ENCODE measurements around the gene IRX4. TPM values are rescaled to one million over a fixed set of nuclear protein-coding genes. Genes with fewer than 3 reads are reported as not detected.

IRX4 gene
- total RNA-seq, 1 donor from 2014 or later: not detected

DNA sequence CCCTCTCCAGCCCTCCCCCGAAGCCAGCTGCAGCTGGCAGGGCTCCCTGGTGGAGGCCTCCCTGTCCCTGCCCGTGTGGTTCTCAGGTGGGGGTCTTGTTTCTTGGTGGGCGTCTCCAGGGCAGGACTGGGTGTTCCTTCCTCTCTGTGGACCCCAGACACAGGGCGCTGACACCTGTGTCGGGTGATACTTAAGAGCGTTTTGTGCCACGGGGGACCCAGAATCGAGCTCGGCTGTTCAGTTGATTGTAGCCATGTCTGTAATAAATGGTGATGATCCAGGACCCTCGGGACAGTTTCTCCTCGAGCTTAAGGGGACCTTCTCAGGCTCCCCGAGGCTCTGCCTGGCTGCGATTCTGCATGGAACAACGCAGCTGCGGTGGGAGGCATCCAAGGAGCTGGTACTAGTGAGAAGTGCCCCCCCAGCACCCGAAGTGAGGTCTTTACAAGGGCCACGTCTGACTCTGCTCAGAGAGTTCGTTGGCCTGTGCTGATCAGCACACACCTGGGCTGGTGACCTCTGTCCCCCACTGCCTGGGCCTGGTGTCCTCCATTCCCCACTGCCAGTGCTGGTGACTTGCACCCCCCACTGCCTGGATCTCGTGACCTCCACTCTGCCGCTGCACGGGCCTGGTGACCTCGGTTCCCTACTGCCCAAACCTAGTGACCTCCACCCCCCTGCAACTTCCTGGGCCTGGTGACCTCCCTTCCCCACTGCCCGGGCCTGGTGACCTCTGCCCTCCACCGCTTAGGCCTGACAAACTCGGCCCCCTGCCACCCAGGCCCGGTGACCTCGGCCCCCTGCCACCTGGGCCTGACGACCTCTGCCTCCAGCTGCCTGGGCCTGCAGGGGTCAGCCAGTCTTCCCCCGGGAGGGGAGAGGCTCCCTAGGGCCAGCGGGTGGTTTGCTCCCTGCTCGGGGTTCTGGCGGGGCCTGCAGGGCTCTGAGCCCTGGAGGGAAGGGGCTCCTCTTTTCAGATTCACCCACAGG lies 45.5 kb downstream of the IRX4 start:
- Mint-ChIP-seq H3K36me3 (ENCODE audit: low read depth) (no peaks in the 10 kb centered on the region), H3K4me1 (ENCODE audit: low read depth) (no peaks in the 10 kb centered on the region), H3K9me3 (no peaks in the 10 kb centered on the region), H3K27me3 (ENCODE audit: low read depth) (peaks cover 5% of the 10 kb centered on the region), H3K4me3 (ENCODE audit: low read depth) (no peak overlapping the region), H3K27ac (no peak overlapping the region)
- no peak for DNase-seq (ENCODE audit: low spot score)
- intact Hi-C loops (cut with micrococcal nuclease): no loop called here

DNA sequence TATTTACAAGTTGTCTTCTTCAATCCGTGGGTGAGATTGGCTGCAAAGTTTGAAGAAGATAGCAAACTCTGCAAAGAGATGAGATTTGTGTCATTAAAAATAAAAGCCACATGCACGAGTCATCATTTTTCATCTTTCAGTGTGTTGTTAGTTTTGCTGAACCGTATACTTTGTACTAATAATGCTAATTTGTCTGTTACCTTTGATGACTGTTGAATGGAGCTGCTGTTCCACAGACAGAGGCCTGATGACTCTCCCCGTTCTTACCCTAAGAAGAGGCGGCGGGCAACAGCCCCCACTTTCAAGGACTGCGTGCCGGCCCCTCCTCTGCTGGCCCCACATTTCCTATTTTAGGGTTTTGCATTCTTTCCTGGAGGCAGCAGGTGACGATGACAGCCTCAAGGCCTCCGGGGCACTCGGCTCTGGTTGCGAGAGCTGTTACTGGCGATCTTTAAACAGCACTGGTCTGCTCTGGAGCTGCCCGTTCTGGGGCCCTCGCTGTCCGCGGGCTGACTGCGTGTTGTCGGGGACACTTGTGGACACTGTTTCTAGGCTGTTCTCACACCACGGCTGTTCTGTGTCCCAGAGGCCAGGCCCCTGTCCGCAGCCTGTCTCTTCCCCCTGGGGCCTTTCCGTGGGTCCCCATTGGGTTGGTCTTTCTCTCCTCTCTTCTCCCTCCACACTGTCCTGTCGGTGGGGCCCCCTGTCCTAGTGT lies 46.4 kb downstream of the IRX4 start:
- intact Hi-C loops (cut with micrococcal nuclease): no loop called here
- Mint-ChIP-seq H3K4me1 (ENCODE audit: low read depth) (no peaks in the 10 kb centered on the region), H3K27me3 (ENCODE audit: low read depth) (peaks cover 2% of the 10 kb centered on the region), H3K9me3 (no peaks in the 10 kb centered on the region), H3K27ac (no peak overlapping the region), H3K36me3 (ENCODE audit: low read depth) (no peaks in the 10 kb centered on the region), H3K4me3 (ENCODE audit: low read depth) (no peak overlapping the region)
- no peak for DNase-seq (ENCODE audit: low spot score)

DNA sequence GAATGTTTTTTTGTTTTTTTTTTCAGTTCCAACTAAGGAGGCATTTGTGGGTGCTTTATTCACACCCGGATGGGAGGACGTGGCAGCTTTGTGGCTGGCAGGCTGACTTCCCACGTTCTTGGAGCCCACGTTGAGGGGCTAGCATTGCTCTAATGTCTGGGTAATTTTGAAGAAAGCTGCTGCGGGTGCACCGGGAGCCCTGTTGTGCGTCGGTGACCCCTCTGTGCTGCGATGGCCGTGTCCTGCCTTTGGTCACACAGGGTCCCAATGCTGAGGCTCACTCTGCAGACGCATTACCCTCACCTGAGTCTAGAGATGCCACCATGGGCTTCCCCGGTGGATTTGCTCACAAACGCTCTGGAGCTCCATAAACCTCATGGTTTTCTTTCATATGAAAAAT lies 47.3 kb downstream of the IRX4 start:
- DNase-seq (ENCODE audit: low spot score): no peak
- Mint-ChIP-seq H3K4me3 (ENCODE audit: low read depth) (no peak overlapping the region), H3K36me3 (ENCODE audit: low read depth) (no peaks in the 10 kb centered on the region), H3K27me3 (ENCODE audit: low read depth) (peaks cover under 1% of the 10 kb centered on the region), H3K27ac (no peak overlapping the region), H3K9me3 (no peaks in the 10 kb centered on the region), H3K4me1 (ENCODE audit: low read depth) (no peaks in the 10 kb centered on the region)
- intact Hi-C loops (cut with micrococcal nuclease): no loop called here

DNA sequence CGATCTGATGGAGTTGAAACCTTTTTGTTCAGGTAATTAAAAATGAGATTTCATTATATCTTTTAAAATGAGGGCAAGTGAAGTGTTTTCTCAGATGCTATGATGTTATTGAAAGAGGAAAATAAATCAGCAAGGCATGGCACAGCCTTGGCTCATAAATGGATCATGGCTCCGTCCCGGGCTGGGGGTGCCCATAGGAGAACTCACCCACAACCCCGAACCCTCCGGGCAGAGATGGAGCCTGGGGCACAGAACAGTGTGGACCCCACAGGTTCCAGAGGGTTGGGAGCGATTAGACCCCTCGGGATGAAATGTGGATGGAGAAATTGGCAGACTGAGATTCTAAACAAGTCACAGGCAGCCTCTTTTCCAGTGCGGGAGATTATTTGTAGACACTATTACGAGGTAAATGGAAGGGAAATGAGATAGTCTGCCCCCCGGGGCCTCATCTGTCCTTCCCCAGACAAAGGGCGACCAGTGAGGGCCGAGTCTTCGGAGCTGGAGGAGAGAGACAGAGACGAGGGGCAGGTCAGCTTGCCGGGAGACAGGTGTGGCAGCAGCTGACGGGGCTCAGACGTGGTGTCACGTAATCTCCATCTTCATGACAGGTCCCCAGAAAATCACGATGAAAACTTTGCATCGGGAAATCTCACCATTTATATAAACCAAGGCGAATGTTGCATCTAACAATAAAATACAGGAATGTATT lies 47.9 kb downstream of the IRX4 start:
- H3K36me3 Mint-ChIP-seq (ENCODE audit: low read depth): no peaks in the 10 kb centered on the region
- no peaks in the 10 kb centered on the region for H3K9me3 Mint-ChIP-seq
- no peak for DNase-seq (ENCODE audit: low spot score)
- no peaks in the 10 kb centered on the region for H3K4me1 Mint-ChIP-seq (ENCODE audit: low read depth)
- intact Hi-C loops (cut with micrococcal nuclease): no loop called here
- H3K4me3 Mint-ChIP-seq (ENCODE audit: low read depth): no peak overlapping the region
- no peak overlapping the region for H3K27ac Mint-ChIP-seq
- H3K27me3 Mint-ChIP-seq (ENCODE audit: low read depth): no peaks in the 10 kb centered on the region

DNA sequence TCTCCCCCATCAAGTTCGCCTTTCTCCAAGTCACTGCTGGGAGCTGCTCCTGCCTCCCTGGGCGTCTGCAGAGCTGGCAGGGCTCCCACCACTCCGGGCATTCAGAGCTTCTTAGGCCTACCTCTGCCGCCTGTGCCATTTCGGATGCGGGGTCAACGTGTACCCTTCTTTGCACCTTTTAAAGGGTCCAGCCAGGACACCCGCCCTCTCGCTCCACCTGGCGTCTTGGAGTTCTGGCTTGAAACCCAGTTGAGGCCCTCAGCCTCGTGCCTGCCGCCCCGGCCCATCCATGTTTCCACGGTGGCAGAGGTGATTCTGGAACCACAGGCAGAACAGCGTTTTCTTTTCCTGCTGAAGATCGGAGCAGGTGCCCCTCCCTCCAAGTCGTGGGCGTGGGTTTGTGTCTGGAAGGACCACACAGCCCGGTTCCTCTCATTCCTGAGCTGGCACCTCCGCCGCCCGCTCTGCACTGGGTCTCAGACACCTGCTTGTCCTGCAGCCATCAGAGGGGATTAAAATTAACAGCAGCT lies 48.6 kb downstream of the IRX4 start:
- H3K36me3 Mint-ChIP-seq (ENCODE audit: low read depth): no peaks in the 10 kb centered on the region
- H3K4me3 Mint-ChIP-seq (ENCODE audit: low read depth): no peak overlapping the region
- no peaks in the 10 kb centered on the region for H3K9me3 Mint-ChIP-seq
- intact Hi-C loops (cut with micrococcal nuclease): no loop called here
- H3K27me3 Mint-ChIP-seq (ENCODE audit: low read depth): no peaks in the 10 kb centered on the region
- no peak for DNase-seq (ENCODE audit: low spot score)
- H3K27ac Mint-ChIP-seq: no peak overlapping the region
- H3K4me1 Mint-ChIP-seq (ENCODE audit: low read depth): no peaks in the 10 kb centered on the region

DNA sequence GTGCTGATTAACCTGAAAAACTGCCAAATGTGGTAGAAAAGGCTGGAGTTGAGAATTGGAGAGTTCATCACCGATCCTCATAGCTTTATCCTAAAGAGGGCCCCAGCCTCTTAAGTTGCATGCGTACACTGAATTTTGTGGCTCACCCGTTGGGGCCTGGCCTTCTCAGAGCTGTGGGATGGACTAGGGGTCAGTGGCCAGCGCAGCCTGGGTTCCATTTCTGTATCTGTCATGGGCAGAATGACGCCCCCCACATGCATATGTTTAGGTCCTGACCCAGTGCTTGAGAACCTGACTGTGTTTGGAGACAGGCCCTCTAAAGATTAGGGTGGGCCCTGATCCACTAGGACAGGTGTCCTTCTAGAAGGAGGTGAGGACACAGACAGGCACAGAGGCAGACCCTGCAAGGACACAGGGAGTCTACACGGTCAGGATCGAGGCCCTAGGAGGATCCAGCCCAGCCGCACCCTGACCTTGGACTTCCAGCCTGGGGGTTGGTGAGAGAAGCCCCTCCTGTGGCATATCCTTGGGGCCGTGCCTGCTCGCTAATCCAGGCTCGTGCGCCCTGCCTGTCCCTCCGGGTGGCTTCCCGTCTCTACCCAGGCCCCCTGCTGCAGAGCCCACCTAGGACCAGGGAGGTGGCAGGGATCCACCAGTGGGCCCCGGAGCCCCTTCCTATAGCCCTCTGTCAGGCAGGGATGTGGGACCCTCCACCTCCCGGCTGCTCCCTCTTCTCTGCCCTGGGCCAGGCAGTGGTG lies 49.3 kb downstream of the IRX4 start:
- no peak overlapping the region for H3K27ac Mint-ChIP-seq

DNA sequence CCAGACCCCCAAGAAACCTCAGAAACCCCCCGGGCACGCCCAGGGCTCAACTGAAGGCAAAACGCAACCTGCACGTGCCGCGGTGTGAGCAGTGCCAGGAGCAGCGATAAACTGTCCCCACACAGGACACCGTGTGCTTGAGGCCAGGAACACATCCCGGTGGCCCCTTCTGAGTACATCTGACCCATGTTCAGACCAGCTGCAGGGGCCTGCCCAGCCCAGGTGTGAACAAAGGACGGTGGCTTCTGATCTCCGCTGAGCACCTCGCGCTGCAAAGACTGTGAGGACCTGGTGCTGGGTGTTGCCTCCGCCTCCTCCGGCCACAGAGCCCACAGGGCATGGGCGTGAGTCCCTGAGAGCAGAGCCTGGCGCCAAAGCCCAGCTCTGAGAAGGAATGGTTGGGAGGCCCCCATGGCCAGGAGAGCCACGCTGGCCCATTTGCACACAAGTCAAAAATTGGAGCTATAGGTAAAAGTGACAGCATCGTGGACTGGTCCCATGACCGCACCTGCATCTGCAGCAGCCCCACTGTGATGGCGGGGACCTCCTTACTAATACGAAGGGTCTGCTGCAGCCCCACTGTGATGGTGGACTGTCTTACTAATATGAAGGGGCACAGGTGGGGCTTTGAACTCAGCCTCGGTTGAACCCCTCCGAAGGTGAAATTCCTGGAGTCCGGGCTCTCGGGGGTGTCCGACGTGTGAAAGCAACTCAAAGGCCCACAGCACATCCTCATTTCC lies 50.0 kb downstream of the IRX4 start:
- Mint-ChIP-seq H3K4me3 (ENCODE audit: low read depth) (no peak overlapping the region), H3K27ac (no peak overlapping the region), H3K9me3 (no peaks in the 10 kb centered on the region), H3K27me3 (ENCODE audit: low read depth) (no peaks in the 10 kb centered on the region), H3K36me3 (ENCODE audit: low read depth) (no peaks in the 10 kb centered on the region), H3K4me1 (ENCODE audit: low read depth) (no peaks in the 10 kb centered on the region)
- intact Hi-C loops (cut with micrococcal nuclease): no loop called here
- no peak for DNase-seq (ENCODE audit: low spot score)

More for the DNA sequence above, 49.3 kb downstream of the IRX4 start:
- no peaks in the 10 kb centered on the region for H3K4me1 Mint-ChIP-seq (ENCODE audit: low read depth)
- intact Hi-C loops (cut with micrococcal nuclease): no loop called here
- no peak overlapping the region for H3K4me3 Mint-ChIP-seq (ENCODE audit: low read depth)
- no peaks in the 10 kb centered on the region for H3K9me3 Mint-ChIP-seq
- H3K36me3 Mint-ChIP-seq (ENCODE audit: low read depth): no peaks in the 10 kb centered on the region
- DNase-seq (ENCODE audit: low spot score): no peak
- no peaks in the 10 kb centered on the region for H3K27me3 Mint-ChIP-seq (ENCODE audit: low read depth)

DNA sequence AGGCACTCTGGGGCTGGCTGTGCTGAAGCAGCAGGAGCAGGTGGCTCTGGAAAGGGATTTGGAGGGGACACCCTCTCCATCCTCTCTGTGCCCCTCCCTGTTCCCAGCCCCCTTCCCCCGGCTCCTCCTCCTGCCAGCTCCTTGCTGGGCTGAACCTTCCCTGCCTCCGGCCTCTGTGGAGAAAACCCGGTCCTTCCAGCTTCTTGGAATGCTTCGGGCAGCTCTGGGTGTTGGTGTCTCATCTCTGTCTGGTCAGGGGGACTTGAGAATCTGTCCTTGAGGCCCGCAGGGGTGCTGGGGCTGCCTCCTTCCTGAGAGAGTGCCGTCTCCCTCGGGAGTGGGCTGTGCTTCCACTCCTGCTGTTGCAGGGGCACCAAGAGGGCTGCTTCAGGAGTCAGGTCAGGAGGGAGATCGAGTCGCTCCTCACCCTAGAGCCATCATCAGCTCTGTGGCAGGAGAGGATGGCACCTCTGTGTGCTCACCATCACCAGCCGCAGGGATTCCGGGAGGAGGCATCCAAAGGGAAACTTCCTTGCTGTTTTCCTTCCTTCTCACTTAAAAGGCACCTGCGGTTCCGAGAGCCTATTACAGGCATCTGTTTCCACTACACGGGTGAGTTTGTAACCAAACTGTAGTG lies 50.9 kb downstream of the IRX4 start:
- H3K27ac Mint-ChIP-seq: no peak overlapping the region
- DNase-seq (ENCODE audit: low spot score): no peak
- H3K9me3 Mint-ChIP-seq: no peaks in the 10 kb centered on the region
- intact Hi-C loops (cut with micrococcal nuclease): no loop called here
- no peak overlapping the region for H3K4me3 Mint-ChIP-seq (ENCODE audit: low read depth)
- H3K27me3 Mint-ChIP-seq (ENCODE audit: low read depth): no peaks in the 10 kb centered on the region
- no peaks in the 10 kb centered on the region for H3K4me1 Mint-ChIP-seq (ENCODE audit: low read depth)
- no peaks in the 10 kb centered on the region for H3K36me3 Mint-ChIP-seq (ENCODE audit: low read depth)

DNA sequence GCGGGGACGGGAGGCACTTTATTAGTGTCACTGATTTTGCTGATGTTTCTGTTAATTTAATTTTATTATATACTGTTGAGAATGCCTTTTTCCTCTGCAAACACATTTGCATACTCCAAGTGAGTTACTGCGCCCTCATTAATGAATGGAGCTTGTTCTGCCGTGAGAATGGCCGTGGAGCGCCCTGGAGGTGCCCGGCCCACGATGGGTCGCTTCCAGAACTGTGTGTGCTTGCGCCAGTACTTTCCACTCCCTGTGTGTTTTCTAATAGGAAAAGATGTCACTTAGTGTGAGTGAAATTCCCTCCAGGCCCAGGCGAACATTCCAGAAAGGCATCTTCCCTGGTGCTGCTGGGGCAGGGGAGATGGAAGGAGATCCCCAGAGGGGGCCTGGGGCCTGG lies 51.5 kb downstream of the IRX4 start:
- Mint-ChIP-seq H3K9me3 (no peaks in the 10 kb centered on the region), H3K36me3 (ENCODE audit: low read depth) (no peaks in the 10 kb centered on the region), H3K27ac (no peak overlapping the region), H3K4me3 (ENCODE audit: low read depth) (no peak overlapping the region), H3K27me3 (ENCODE audit: low read depth) (no peaks in the 10 kb centered on the region), H3K4me1 (ENCODE audit: low read depth) (no peaks in the 10 kb centered on the region)
- intact Hi-C loops (cut with micrococcal nuclease): no loop called here
- DNase-seq (ENCODE audit: low spot score): no peak

DNA sequence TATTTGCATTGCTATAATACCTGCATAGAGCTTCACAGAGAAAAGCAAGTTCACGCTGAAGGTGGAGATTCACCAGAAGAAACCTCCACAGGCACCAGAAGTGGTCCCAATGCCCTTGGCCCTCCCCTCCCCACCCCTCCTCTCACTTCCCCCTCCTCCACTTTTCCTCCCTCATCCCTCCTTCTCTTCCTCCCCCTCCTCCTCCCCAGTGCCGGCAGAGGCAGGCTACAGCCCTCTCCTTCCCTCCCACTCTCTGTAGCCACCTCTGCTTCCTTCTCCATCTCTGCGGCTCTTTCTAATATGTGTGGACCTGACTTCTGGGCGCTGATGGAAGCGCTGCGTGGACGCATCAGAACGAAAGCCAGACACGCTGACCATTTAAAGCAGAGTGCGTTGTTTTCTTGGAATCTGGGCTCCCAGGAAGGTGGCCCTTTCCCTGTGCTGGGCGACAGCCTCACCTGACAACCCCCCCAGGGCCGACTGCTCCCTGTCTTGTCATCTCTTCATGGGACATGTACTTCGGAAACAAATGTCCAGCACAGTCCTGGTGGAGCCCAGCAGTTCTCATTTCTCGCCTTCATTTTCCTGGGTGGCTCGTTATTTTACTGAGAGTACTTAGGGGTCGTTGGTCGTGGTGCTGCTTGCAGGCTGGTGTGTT lies 52.0 kb downstream of the IRX4 start:
- Mint-ChIP-seq H3K27ac (no peak overlapping the region), H3K36me3 (ENCODE audit: low read depth) (no peaks in the 10 kb centered on the region), H3K4me1 (ENCODE audit: low read depth) (no peaks in the 10 kb centered on the region), H3K4me3 (ENCODE audit: low read depth) (no peak overlapping the region), H3K9me3 (no peaks in the 10 kb centered on the region), H3K27me3 (ENCODE audit: low read depth) (no peaks in the 10 kb centered on the region)
- intact Hi-C loops (cut with micrococcal nuclease): no loop called here
- no peak for DNase-seq (ENCODE audit: low spot score)

DNA sequence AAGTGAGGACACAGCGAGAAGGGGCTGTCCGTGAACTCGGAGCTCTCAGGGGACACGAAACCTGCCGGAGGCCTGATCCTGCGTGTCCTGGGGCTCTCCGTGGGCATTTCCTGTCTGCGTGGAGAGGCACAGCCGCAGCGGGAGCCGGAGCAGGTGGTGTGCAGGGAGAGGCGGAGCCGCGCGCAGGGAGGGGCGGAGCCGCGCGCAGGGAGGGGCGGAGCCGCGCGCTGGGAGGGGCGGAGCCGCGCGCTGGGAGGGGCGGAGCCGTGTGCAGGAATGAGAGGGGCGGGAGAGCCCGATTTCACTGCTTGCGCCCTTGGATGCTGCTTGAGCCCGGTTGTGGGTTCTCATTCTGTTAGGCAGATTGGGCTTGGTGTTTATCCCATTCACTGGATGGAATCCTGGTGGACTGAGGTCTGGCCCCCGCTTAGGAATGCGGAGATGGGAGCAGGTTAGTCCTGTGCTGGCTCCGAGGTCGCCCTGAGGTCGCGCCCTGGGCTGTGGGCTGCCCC lies 54.8 kb downstream of the IRX4 start:
- Mint-ChIP-seq H3K4me3 (ENCODE audit: low read depth) (no peak overlapping the region), H3K4me1 (ENCODE audit: low read depth) (no peaks in the 10 kb centered on the region), H3K9me3 (no peaks in the 10 kb centered on the region), H3K36me3 (ENCODE audit: low read depth) (peaks cover 2% of the 10 kb centered on the region), H3K27ac (no peak overlapping the region), H3K27me3 (ENCODE audit: low read depth) (no peaks in the 10 kb centered on the region)
- DNase-seq (ENCODE audit: low spot score): no peak
- intact Hi-C loops (cut with micrococcal nuclease): no loop called here
